Mesendoderm (in vitro differentiated cells): Measurements from ENCODE around the gene BHLHA15.

ENCODE experiments used
- DNase-seq: peaks from one replicate; pipeline ENCODE4 v3.0.0; 2013
- H2AK5ac ChIP-seq: 2 replicates; pipeline ENCODE4 v1.6.1; 2013; ENCODE audit warnings: low read length, inconsistent platforms
- H2BK120ac ChIP-seq: 2 replicates; pipeline ENCODE4 v1.6.1; 2013; ENCODE audit warnings: low read depth, mild to moderate bottlenecking, low read length, moderate library complexity, mixed read lengths
- H2BK15ac ChIP-seq: replicated peaks from 2 replicates; pipeline ENCODE4 v1.6.1; 2013; ENCODE audit warnings: low read depth, mild to moderate bottlenecking, moderate library complexity
- H2BK5ac ChIP-seq: 2 replicates; pipeline ENCODE4 v1.6.1; 2013; ENCODE audit warnings: low read length, inconsistent platforms
- H3K18ac ChIP-seq: 2 replicates; pipeline ENCODE4 v1.6.1; 2013; ENCODE audit warnings: mild to moderate bottlenecking, low read length, mixed read lengths
- H3K23ac ChIP-seq: one replicate; pipeline ENCODE4 v1.6.1; 2013; ENCODE audit warnings: low read length
- H3K27ac ChIP-seq: 2 replicates; pipeline ENCODE4 v1.5.1; 2013; ENCODE audit warnings: low read depth, mild to moderate bottlenecking, inconsistent platforms, low read length, moderate library complexity
- H3K27me3 ChIP-seq: 2 replicates; pipeline ENCODE4 v1.6.1; 2013; ENCODE audit warnings: low read length, control low read depth, mild to moderate bottlenecking, inconsistent platforms; ENCODE audit not compliant: insufficient read depth, poor library complexity
- H3K36me3 ChIP-seq: 2 replicates; pipeline ENCODE4 v1.6.1; 2013; ENCODE audit warnings: low read length, inconsistent platforms; ENCODE audit not compliant: control insufficient read depth, insufficient read depth
- H3K4ac ChIP-seq: one replicate; pipeline ENCODE4 v1.6.1; 2013; ENCODE audit warnings: low read depth, mild to moderate bottlenecking, low read length, moderate library complexity
- H3K4me1 ChIP-seq: 2 replicates; pipeline ENCODE4 v1.6.1; 2013; ENCODE audit warnings: low read depth, low read length, inconsistent platforms; ENCODE audit not compliant: control insufficient read depth
- H3K4me2 ChIP-seq: 2 replicates; pipeline ENCODE4 v1.6.1; 2013; ENCODE audit warnings: low read length
- H3K4me3 ChIP-seq: 2 replicates; pipeline ENCODE4 v1.5.1; 2013; ENCODE audit warnings: mild to moderate bottlenecking, low read length
- H3K56ac ChIP-seq: one replicate; pipeline ENCODE4 v1.6.1; 2013; ENCODE audit warnings: low read length
- H3K79me1 ChIP-seq: 2 replicates; pipeline ENCODE4 v1.6.1; 2013; ENCODE audit warnings: low read length, inconsistent platforms
- H3K79me2 ChIP-seq: 2 replicates; pipeline ENCODE4 v1.6.1; 2013; ENCODE audit warnings: mild to moderate bottlenecking, low read length; ENCODE audit not compliant: control insufficient read depth, insufficient read depth
- H3K9ac ChIP-seq: 2 replicates; pipeline ENCODE4 v1.6.1; 2013; ENCODE audit warnings: low read length, inconsistent platforms
- H4K5ac ChIP-seq: one replicate; pipeline ENCODE4 v1.6.1; 2013; ENCODE audit warnings: low read length
- H4K8ac ChIP-seq: one replicate; pipeline ENCODE4 v1.6.1; 2013; ENCODE audit warnings: low read depth, mild to moderate bottlenecking, control low read depth, low read length, moderate library complexity
- WGBS: extraction: QIAGEN DNeasy Blood & Tissue Kit; methylation state at CpG from one replicate; pipeline ENCODE4 v1.1.7; 2013; ENCODE audit warnings: low lambda C conversion rate, missing lambda C conversion rate; ENCODE audit not compliant: insufficient coverage; ENCODE audit errors: extremely low coverage; 5-methylcytosine and 5-hydroxymethylcytosine counted together

BHLHA15 gene

GRCh38 chr7:98234429-98235147 is 23.3 kb downstream of the BHLHA15 start:
- no peak overlapping the region for H2AK5ac ChIP-seq
- H4K5ac ChIP-seq: no peak overlapping the region
- no CpG with 5 or more reads among the region's 10 CpGs for WGBS

GRCh38 chr7:98235901-98236300 is 24.7 kb downstream of the BHLHA15 start:
- Histone ChIP-seq H3K56ac (no peak overlapping the region), H3K79me2 (no peaks in the 10 kb centered on the region), H3K4me2 (no peak overlapping the region), H3K18ac (no peak overlapping the region), H3K4ac (no peak overlapping the region), H3K4me1 (no peaks in the 10 kb centered on the region), H3K4me3 (no peak overlapping the region), H2BK120ac (no peak overlapping the region), H2AK5ac (no peak overlapping the region), H3K27me3 (no peaks in the 10 kb centered on the region), H3K9ac (no peak overlapping the region), H3K36me3 (no peaks in the 10 kb centered on the region), H2BK5ac (no peak overlapping the region), H2BK15ac (no peak overlapping the region), H4K5ac (no peak overlapping the region), H3K27ac (no peak overlapping the region), H4K8ac (no peak overlapping the region), H3K23ac (no peak overlapping the region), H3K79me1 (no peaks in the 10 kb centered on the region)
- no CpG with 5 or more reads among the region's 11 CpGs for WGBS
- DNase-seq: no peak

More at GRCh38 chr7:98234429-98235147, 23.3 kb downstream of the BHLHA15 start:
- no peak overlapping the region for H3K4ac ChIP-seq
- no peak overlapping the region for H3K27ac ChIP-seq
- H3K4me1 ChIP-seq: no peaks in the 10 kb centered on the region
- no peaks in the 10 kb centered on the region for H3K79me1 ChIP-seq
- DNase-seq: no peak
- no peaks in the 10 kb centered on the region for H3K36me3 ChIP-seq
- H3K18ac ChIP-seq: no peak overlapping the region
- H3K27me3 ChIP-seq: no peaks in the 10 kb centered on the region
- H3K9ac ChIP-seq: no peak overlapping the region
- no peak overlapping the region for H2BK15ac ChIP-seq
- H3K4me2 ChIP-seq: no peak overlapping the region
- H3K23ac ChIP-seq: no peak overlapping the region
- no peak overlapping the region for H3K56ac ChIP-seq
- no peak overlapping the region for H2BK120ac ChIP-seq
- H2BK5ac ChIP-seq: no peak overlapping the region
- no peak overlapping the region for H4K8ac ChIP-seq
- H3K79me2 ChIP-seq: no peaks in the 10 kb centered on the region
- no peak overlapping the region for H3K4me3 ChIP-seq

DNA sequence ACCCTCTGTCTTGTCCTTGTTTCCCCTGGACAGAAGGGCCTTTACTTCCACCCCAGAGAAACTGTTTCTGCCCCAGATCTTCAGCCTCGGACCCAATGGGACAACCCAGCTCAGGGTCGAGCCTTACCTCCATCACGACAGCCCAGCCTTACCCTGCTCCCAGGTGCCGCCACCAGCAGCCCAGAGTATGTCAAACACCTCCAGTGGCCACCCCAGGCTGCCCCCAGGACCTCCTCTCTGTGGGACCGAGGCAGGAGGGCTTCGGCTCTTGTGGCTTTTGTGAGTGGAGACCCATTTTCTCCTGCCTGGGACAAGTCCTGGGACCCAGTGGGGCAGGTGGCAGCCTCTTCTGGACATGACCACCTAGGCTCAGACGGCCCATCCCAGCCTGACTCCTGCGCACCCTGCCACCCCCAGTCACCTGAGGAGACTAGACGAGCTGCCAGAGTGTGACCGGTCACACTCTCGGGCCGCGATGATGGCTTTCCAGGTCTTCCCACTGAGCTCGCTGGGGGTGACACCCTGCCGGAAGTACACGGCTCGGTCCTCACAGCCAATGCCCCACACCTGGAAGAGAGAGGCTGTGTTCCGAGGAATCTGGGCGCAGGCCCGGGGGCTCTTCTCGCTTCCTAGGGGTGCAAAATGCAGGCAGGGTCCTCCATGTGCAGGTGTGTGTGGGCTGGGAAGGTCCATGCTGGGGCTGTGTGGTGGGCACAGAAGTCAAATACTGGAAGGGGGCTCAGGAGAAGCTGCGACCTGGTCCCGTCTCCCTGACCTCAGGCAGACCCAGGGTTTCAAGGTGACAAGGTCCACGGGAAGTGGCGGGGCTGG is 25.3 kb downstream of the BHLHA15 start:
- no peak overlapping the region for H3K4me2 ChIP-seq
- H4K5ac ChIP-seq: no peak overlapping the region
- no peak overlapping the region for H3K18ac ChIP-seq
- no CpG with 5 or more reads among the region's 25 CpGs for WGBS
- no peaks in the 10 kb centered on the region for H3K79me2 ChIP-seq
- no peaks in the 10 kb centered on the region for H3K4me1 ChIP-seq
- no peak overlapping the region for H3K4ac ChIP-seq
- no peak overlapping the region for H2BK15ac ChIP-seq
- no peak overlapping the region for H3K56ac ChIP-seq
- no peak overlapping the region for H3K9ac ChIP-seq
- H3K79me1 ChIP-seq: no peaks in the 10 kb centered on the region
- H2BK120ac ChIP-seq: no peak overlapping the region
- DNase-seq: no peak
- H2AK5ac ChIP-seq: no peak overlapping the region
- no peak overlapping the region for H3K23ac ChIP-seq
- no peak overlapping the region for H3K27ac ChIP-seq
- no peaks in the 10 kb centered on the region for H3K36me3 ChIP-seq
- H3K4me3 ChIP-seq: no peak overlapping the region
- no peak overlapping the region for H4K8ac ChIP-seq
- H3K27me3 ChIP-seq: no peaks in the 10 kb centered on the region
- H2BK5ac ChIP-seq: no peak overlapping the region

GRCh38 chr7:98238076-98238475 is 26.8 kb downstream of the BHLHA15 start:
- no peaks in the 10 kb centered on the region for H3K79me2 ChIP-seq
- no peak overlapping the region for H2BK15ac ChIP-seq
- no peak overlapping the region for H3K56ac ChIP-seq
- no peak overlapping the region for H3K9ac ChIP-seq
- H3K4ac ChIP-seq: no peak overlapping the region
- H3K27ac ChIP-seq: no peak overlapping the region
- no peak overlapping the region for H2BK120ac ChIP-seq
- no peak overlapping the region for H3K18ac ChIP-seq
- H3K4me2 ChIP-seq: no peak overlapping the region
- H4K5ac ChIP-seq: no peak overlapping the region
- no peak for DNase-seq
- no peak overlapping the region for H2BK5ac ChIP-seq
- H3K27me3 ChIP-seq: no peaks in the 10 kb centered on the region
- WGBS: no CpG with 5 or more reads among the region's 4 CpGs
- H3K4me3 ChIP-seq: no peak overlapping the region
- H2AK5ac ChIP-seq: no peak overlapping the region
- no peak overlapping the region for H3K23ac ChIP-seq
- no peak overlapping the region for H4K8ac ChIP-seq
- no peaks in the 10 kb centered on the region for H3K36me3 ChIP-seq
- no peaks in the 10 kb centered on the region for H3K79me1 ChIP-seq
- H3K4me1 ChIP-seq: no peaks in the 10 kb centered on the region

- Histone ChIP-seq H3K79me2 (no peaks in the 10 kb centered on the region), H3K36me3 (no peaks in the 10 kb centered on the region), H3K4ac (no peak overlapping the region), H3K4me3 (no peak overlapping the region), H3K27me3 (no peaks in the 10 kb centered on the region), H2BK5ac (no peak overlapping the region), H2BK15ac (no peak overlapping the region), H2AK5ac (no peak overlapping the region), H3K9ac (no peak overlapping the region), H3K27ac (no peak overlapping the region), H3K18ac (no peak overlapping the region), H3K4me2 (no peak overlapping the region), H4K5ac (no peak overlapping the region), H4K8ac (no peak overlapping the region), H2BK120ac (no peak overlapping the region), H3K79me1 (no peaks in the 10 kb centered on the region), H3K4me1 (no peaks in the 10 kb centered on the region), H3K23ac (no peak overlapping the region), H3K56ac (no peak overlapping the region)
- DNase-seq: no peak
- no CpG with 5 or more reads among the region's 9 CpGs for WGBS
These were observed 27.7 kb downstream of the BHLHA15 start for GRCh38 chr7:98238976-98239375.
